HG02840 (cell line): Measurements from ENCODE around the gene MYO3B.
"Not testable (repeated sequence)": the region's sequence is repeated elsewhere in the genome, so short reads cannot be mapped to it uniquely, and the experiment has no call there.

ENCODE experiments used
- ATAC-seq: cut with Tn5 transposase; IDR thresholded peaks from one replicate; pipeline ENCODE4 v1.9.1; 2021; ENCODE audit warnings: mild to moderate bottlenecking, moderate library complexity, moderate number of reproducible peaks; ENCODE audit not compliant: unreplicated experiment, low FRiP score

MYO3B gene

GRCh38 chr2:170396799-170397459 lies 219.0 kb downstream of the MYO3B start:
- ATAC-seq, result no peak

GRCh38 chr2:170401187-170401586 lies 223.2 kb downstream of the MYO3B start:
- ATAC-seq, result no peak

- no peak for ATAC-seq
Measured at GRCh38 chr2:170404846-170405245, 226.9 kb downstream of the MYO3B start.

GRCh38 chr2:170405326-170405725 lies 227.4 kb downstream of the MYO3B start:
- ATAC-seq, result no peak

GRCh38 chr2:170408461-170409163 lies 230.7 kb downstream of the MYO3B start:
- peak; percentile 59 for ATAC-seq

- ATAC-seq, result no peak
Measured at GRCh38 chr2:170409164-170409535, 231.2 kb downstream of the MYO3B start.

GRCh38 chr2:170411660-170412059 lies 233.7 kb downstream of the MYO3B start:
- no peak for ATAC-seq

GRCh38 chr2:170420961-170421687 lies 243.2 kb downstream of the MYO3B start:
- ATAC-seq, result no peak

GRCh38 chr2:170423919-170424318 lies 246.0 kb downstream of the MYO3B start:
- no peak for ATAC-seq

- no peak for ATAC-seq
Measured at GRCh38 chr2:170425281-170425751, 247.4 kb downstream of the MYO3B start.

GRCh38 chr2:170428868-170429267 lies 250.9 kb downstream of the MYO3B start:
- ATAC-seq, result no peak

- no peak for ATAC-seq
Measured at GRCh38 chr2:170432823-170433222, 254.9 kb downstream of the MYO3B start.

GRCh38 chr2:170433448-170433847 lies 255.5 kb downstream of the MYO3B start:
- no peak for ATAC-seq

GRCh38 chr2:170434396-170434795 lies 256.4 kb downstream of the MYO3B start:
- not testable (repeated sequence) for ATAC-seq

- ATAC-seq, result no peak
Measured at GRCh38 chr2:170434900-170435621, 257.1 kb downstream of the MYO3B start.

GRCh38 chr2:170436077-170436943 lies 258.4 kb downstream of the MYO3B start:
- ATAC-seq, result no peak

- ATAC-seq, result no peak
Measured at GRCh38 chr2:170446078-170446477, 268.1 kb downstream of the MYO3B start.

- ATAC-seq, result no peak
Measured at GRCh38 chr2:170449034-170449433, 271.1 kb downstream of the MYO3B start.

GRCh38 chr2:170454471-170455372 lies 276.8 kb downstream of the MYO3B start:
- ATAC-seq, result no peak
